PC-3 (cell line): ENCODE results near the gene QPCTL.

Source experiments
- EZH2 ChIP-seq: fragments of 300-600 bp; sonication (generic); IDR thresholded peaks from one replicate; pipeline ENCODE4 v1.6.1; 2017; ENCODE audit warnings: antibody characterized with exemption, mild to moderate bottlenecking, low read length; ENCODE audit not compliant: unreplicated experiment
- TF ChIP-seq, protein P1 (sequence below): fragments of 300-600 bp; sonication (generic); conservative IDR thresholded peaks from 2 replicates; pipeline ENCODE4 v1.5.1; 2017; ENCODE audit warnings: antibody characterized with exemption, low read depth, mild to moderate bottlenecking, low read length

DNA sequence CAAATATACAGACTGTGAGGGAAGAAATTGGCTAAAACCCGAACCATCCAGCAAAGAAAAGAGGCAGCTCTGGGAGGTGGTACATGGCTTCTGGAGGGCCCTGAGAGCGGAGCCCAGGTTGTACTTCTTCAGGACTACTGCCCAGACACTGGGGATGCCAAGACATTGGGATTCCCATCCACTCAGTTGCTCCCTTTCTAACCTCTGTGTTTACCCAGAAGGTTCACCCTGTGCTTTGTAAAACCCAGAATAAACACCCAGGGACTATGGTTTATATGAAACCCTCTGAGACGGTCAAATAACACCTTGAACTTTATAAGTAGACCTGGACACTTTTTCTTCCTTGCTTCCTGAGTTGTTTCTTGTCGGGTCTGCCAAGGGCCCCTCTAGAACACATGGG is 50.5 kb downstream of the QPCTL start:
- TF ChIP-seq, protein P1, sequence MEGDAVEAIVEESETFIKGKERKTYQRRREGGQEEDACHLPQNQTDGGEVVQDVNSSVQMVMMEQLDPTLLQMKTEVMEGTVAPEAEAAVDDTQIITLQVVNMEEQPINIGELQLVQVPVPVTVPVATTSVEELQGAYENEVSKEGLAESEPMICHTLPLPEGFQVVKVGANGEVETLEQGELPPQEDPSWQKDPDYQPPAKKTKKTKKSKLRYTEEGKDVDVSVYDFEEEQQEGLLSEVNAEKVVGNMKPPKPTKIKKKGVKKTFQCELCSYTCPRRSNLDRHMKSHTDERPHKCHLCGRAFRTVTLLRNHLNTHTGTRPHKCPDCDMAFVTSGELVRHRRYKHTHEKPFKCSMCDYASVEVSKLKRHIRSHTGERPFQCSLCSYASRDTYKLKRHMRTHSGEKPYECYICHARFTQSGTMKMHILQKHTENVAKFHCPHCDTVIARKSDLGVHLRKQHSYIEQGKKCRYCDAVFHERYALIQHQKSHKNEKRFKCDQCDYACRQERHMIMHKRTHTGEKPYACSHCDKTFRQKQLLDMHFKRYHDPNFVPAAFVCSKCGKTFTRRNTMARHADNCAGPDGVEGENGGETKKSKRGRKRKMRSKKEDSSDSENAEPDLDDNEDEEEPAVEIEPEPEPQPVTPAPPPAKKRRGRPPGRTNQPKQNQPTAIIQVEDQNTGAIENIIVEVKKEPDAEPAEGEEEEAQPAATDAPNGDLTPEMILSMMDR, result no peak
- TF ChIP-seq EZH2, result no peak
